ENCODE data around the gene CBX8.

CBX8 gene

GRCh38 chr17:79796444-79796762 lies 474 bp downstream of the CBX8 start:
- TF ChIP-seq ZFX (IDR thresholded peaks at IDR 0.05; ENCODE audit: borderline replicate concordance) (no peak), CTCF (IDR thresholded peaks at IDR 0.05) (no peak)
- H3K27ac ChIP-seq = peak overlapping the region; percentile 79

- H3K27ac ChIP-seq = peak overlapping the region; percentile 79
Measured at GRCh38 chr17:79795795-79796443, 958 bp downstream of the CBX8 start.

GRCh38 chr17:79794659-79795511 lies 2.0 kb downstream of the CBX8 start:
- peak overlapping the region; percentile 68; the same call in 1 of the 2 replicates for H3K27ac ChIP-seq
- TF ChIP-seq ZFX (IDR thresholded peaks at IDR 0.05; ENCODE audit: borderline replicate concordance) (no peak), CTCF (IDR thresholded peaks at IDR 0.05) (no peak)

More at GRCh38 chr17:79795795-79796443, 958 bp downstream of the CBX8 start:
- TF ChIP-seq CTCF (IDR thresholded peaks at IDR 0.05) (no peak), ZFX (IDR thresholded peaks at IDR 0.05; ENCODE audit: borderline replicate concordance) (no peak)

GRCh38 chr17:79793924-79794304 lies 3.0 kb downstream of the CBX8 start:
- TF ChIP-seq CTCF (IDR thresholded peaks at IDR 0.05) (no peak), ZFX (IDR thresholded peaks at IDR 0.05; ENCODE audit: borderline replicate concordance) (no peak)
- H3K27ac ChIP-seq = peak overlapping the region; percentile 68

- no peak for TF ChIP-seq ZFX (IDR thresholded peaks at IDR 0.05; ENCODE audit: borderline replicate concordance)
- TF ChIP-seq CTCF (IDR thresholded peaks at IDR 0.05) = no peak
- H3K27ac ChIP-seq = peak overlapping the region; percentile 68
Measured at GRCh38 chr17:79792984-79793923, 3.6 kb downstream of the CBX8 start.

GRCh38 chr17:79792341-79792871 lies 4.5 kb downstream of the CBX8 start:
- TF ChIP-seq ZFX (IDR thresholded peaks at IDR 0.05; ENCODE audit: borderline replicate concordance) (no peak), CTCF (IDR thresholded peaks at IDR 0.05) (no peak)
- peak overlapping the region; percentile 68 for H3K27ac ChIP-seq

Measured in 22Rv1 (cell line).